HepG2 (cell line): Measurements from ENCODE around the gene SLC8A2. TPM values are rescaled to one million over a fixed set of nuclear protein-coding genes. Genes with fewer than 3 reads are reported as not detected.
A peak's percentile ranks its signal among the peaks of the same experiment; 100 is the strongest.

Experiments used
- DPF2 ChIP-seq: sonication (generic); formaldehyde crosslinking; IDR thresholded peaks from 2 replicates; pipeline ENCODE4 v1.4.0; 2020; ENCODE audit warnings: mild to moderate bottlenecking, low read depth, missing genetic modification reagents, borderline replicate concordance
- FOXO1 ChIP-seq: sonication (generic); formaldehyde crosslinking; IDR thresholded peaks from 2 replicates; pipeline ENCODE4 v1.4.0; 2020; ENCODE audit warnings: missing genetic modification reagents
- HDAC1 ChIP-seq: sonication (generic); formaldehyde crosslinking; IDR thresholded peaks from 2 replicates; pipeline ENCODE4 v1.5.1; 2020; ENCODE audit warnings: mild to moderate bottlenecking, missing genetic modification reagents
- HNF4A ChIP-seq: sonication (generic); formaldehyde crosslinking; IDR thresholded peaks from 2 replicates; pipeline ENCODE4 v1.4.0; 2020; ENCODE audit warnings: missing genetic modification reagents
- JUN ChIP-seq: sonication (generic); formaldehyde crosslinking; IDR thresholded peaks from 2 replicates; pipeline ENCODE4 v1.4.0; 2020; ENCODE audit warnings: mild to moderate bottlenecking, missing genetic modification reagents
- JUND ChIP-seq: sonication (generic); formaldehyde crosslinking; IDR thresholded peaks from 2 replicates; pipeline ENCODE4 v1.8.0; 2022; ENCODE audit warnings: mild to moderate bottlenecking, missing genetic modification reagents
- MZF1 ChIP-seq: sonication (generic); formaldehyde crosslinking; IDR thresholded peaks from 2 replicates; pipeline ENCODE4 v1.8.1; 2023; ENCODE audit warnings: mild to moderate bottlenecking, missing genetic modification reagents, borderline replicate concordance
- PITX1 ChIP-seq: sonication (generic); formaldehyde crosslinking; IDR thresholded peaks from 2 replicates; pipeline ENCODE4 v1.5.1; 2020; ENCODE audit warnings: mild to moderate bottlenecking, missing genetic modification reagents
- SNRNP70 ChIP-seq: fragments of 200-400 bp; formaldehyde crosslinking; IDR thresholded peaks from 2 replicates; pipeline ENCODE4 v1.6.1; 2017; ENCODE audit warnings: mild to moderate bottlenecking, low read depth, low read length, moderate library complexity
- TBX2 ChIP-seq: sonication (generic); formaldehyde crosslinking; IDR thresholded peaks from 2 replicates; pipeline ENCODE4 v1.5.0; 2020; ENCODE audit warnings: missing genetic modification reagents, mild to moderate bottlenecking, borderline replicate concordance
- ZMYM4 ChIP-seq: sonication (generic); formaldehyde crosslinking; IDR thresholded peaks from 2 replicates; pipeline ENCODE4 v1.8.1; 2023; ENCODE audit warnings: mild to moderate bottlenecking, missing genetic modification reagents
- ZNF256 ChIP-seq: sonication (generic); formaldehyde crosslinking; conservative IDR thresholded peaks from 2 replicates; pipeline ENCODE4 v1.4.0; 2020; ENCODE audit warnings: missing genetic modification reagents
- ZNF292 ChIP-seq: sonication (generic); formaldehyde crosslinking; IDR thresholded peaks from 2 replicates; pipeline ENCODE4 v1.8.1; 2022; ENCODE audit warnings: mild to moderate bottlenecking, low read depth, missing genetic modification reagents, borderline replicate concordance
- ZNF460 ChIP-seq: sonication (generic); formaldehyde crosslinking; IDR thresholded peaks from 2 replicates; pipeline ENCODE4 v1.5.1; 2020; ENCODE audit warnings: missing genetic modification reagents, mild to moderate bottlenecking, borderline replicate concordance
- ZNF543 ChIP-seq: sonication (generic); formaldehyde crosslinking; IDR thresholded peaks from 2 replicates; pipeline ENCODE4 v1.4.0; 2020; ENCODE audit warnings: mild to moderate bottlenecking, missing genetic modification reagents
- ZNF709 ChIP-seq: sonication (generic); formaldehyde crosslinking; IDR thresholded peaks from 2 replicates; pipeline ENCODE4 v1.5.0; 2020; ENCODE audit warnings: mild to moderate bottlenecking, missing genetic modification reagents
- ZNF761 ChIP-seq: sonication (generic); formaldehyde crosslinking; conservative IDR thresholded peaks from 2 replicates; pipeline ENCODE4 v1.4.0; 2020; ENCODE audit warnings: mild to moderate bottlenecking, missing genetic modification reagents
- ZNF883 ChIP-seq: sonication (generic); formaldehyde crosslinking; IDR thresholded peaks from 2 replicates; pipeline ENCODE4 v1.5.1; 2020; ENCODE audit warnings: mild to moderate bottlenecking, missing genetic modification reagents; ENCODE audit errors: not compliant biosample characterization
- ZSCAN30 ChIP-seq: sonication (generic); formaldehyde crosslinking; IDR thresholded peaks from 2 replicates; pipeline ENCODE4 v1.5.0; 2020; ENCODE audit warnings: mild to moderate bottlenecking, missing genetic modification reagents
- polyA plus RNA-seq, 8 experiments: library from polyadenylated mRNA; depleted of rRNA in 3 of 8; stranded (reverse) in 7 of 8; unstranded in 1 of 8; fragments of >200 nt; fragmentation: Illumina TruSeq in 4 of 8; extraction: Trizol in 4 of 8; gene quantifications; 2 replicates each; pipeline versions ENCODE4 v1.2.1 to v1.2.3, GENCODE V29; 2011 to 2016; ENCODE audit warnings: low read depth in 4 of 8, missing spikeins in 1 of 8, mixed read lengths in 1 of 8; ENCODE audit not compliant: insufficient read depth in 1 of 8
- total RNA-seq, 5 experiments: library from RNA; depleted of rRNA; stranded (reverse); fragments of >200 nt; fragmentation: Illumina TruSeq; extraction: Trizol; gene quantifications; 2 replicates each; pipeline ENCODE4 v1.2.3, GENCODE V29; 2016; ENCODE audit warnings: low read depth in 1 of 5
- TF ChIP-seq, protein P1 (sequence below): IDR thresholded peaks from 2 replicates; pipeline ENCODE4 v1.6.1; 2016; ENCODE audit warnings: mild to moderate bottlenecking
- TF ChIP-seq, protein P2 (sequence below): sonication (generic); formaldehyde crosslinking; conservative IDR thresholded peaks from 2 replicates; pipeline ENCODE4 v1.8.0; 2022; ENCODE audit warnings: missing genetic modification reagents
- TF ChIP-seq, protein P3 (sequence below): sonication (generic); formaldehyde crosslinking; IDR thresholded peaks from 2 replicates; pipeline ENCODE4 v1.8.0; 2022; ENCODE audit warnings: mild to moderate bottlenecking, missing genetic modification reagents, moderate library complexity
- TF ChIP-seq, protein P4 (sequence below): sonication (generic); formaldehyde crosslinking; IDR thresholded peaks from 2 replicates; pipeline ENCODE4; 2020; ENCODE audit warnings: missing genetic modification reagents, mild to moderate bottlenecking, borderline replicate concordance

The SLC8A2 gene
- total and polyA plus RNA-seq, 2 of the 13 experiments (the other 11 are each of a cell fraction or from before 2014, with no cell fraction given), result 0.02 TPM; not detected in 1

DNA sequence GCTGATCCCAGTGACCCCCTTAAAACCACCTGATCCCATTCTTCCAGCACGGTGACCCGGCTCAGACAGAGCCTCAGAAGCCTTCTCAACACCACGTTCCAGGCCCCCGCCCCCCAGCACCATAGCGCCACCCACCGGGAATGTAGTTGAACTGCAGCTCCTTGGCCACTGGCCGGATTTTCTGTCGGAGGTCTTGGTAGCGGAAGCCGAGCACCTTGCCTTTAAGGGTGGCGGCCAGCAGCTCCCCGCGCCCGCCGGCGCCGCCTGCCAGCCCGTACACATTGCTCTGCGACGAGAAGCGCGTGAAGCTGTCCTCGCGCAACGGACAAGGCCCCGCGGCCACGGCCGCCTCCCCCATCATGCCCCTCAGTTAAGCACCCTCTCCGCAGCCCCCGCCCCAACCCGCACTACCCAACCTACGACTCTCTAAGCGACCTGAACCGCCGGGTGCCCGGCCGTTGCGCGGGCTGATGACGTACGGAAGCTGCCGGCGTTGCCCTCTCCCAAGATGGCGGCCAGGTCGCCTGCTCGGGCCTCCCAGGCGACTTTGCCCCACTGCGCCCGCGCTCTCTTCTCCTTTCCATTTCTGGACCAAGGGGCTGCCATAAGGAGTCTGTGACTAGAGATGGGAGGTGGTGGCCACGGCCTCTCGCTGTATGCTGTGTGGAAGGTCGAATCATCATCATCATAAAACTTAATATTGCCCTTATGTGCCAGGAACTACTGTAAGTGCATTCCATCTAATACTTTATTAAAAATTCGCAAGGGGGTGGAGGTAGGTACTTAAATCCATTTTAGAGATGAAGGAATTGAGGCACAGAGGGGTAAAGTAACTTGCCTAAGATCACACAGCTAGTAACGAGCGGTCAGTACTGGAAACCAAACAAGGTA lies 12.4 kb upstream of the SLC8A2 start, which contains the start of gene KPTN (continued):
- TF ChIP-seq PITX1 (CRISPR knock-in tag) (0 out of 2 replicates have a peak, but pooled peaks have one; percentile 29), JUN (CRISPR knock-in tag) (no peak), HNF4A (CRISPR knock-in tag) (peak; percentile 43; the same call in 1 of the 2 replicates), ZSCAN30 (CRISPR knock-in tag) (no peak), HDAC1 (CRISPR knock-in tag) (peak; percentile 69), MZF1 (CRISPR knock-in tag) (no peak), ZNF883 (CRISPR knock-in tag) (peak; percentile 60), ZNF543 (CRISPR knock-in tag) (no peak), JUND (CRISPR knock-in tag) (no peak), ZNF292 (CRISPR knock-in tag) (no peak), SNRNP70 (no peak), ZMYM4 (CRISPR knock-in tag) (peak; percentile 61; the same call in 1 of the 2 replicates), ZNF709 (peak; percentile 46; the same call in 1 of the 2 replicates), DPF2 (CRISPR knock-in tag) (no peak), FOXO1 (CRISPR knock-in tag) (no peak), ZNF256 (CRISPR knock-in tag) (no peak), ZNF460 (CRISPR knock-in tag) (no peak), ZNF761 (CRISPR knock-in tag) (peak; percentile 48; the same call in 1 of the 2 replicates), TBX2 (peak; percentile 72)
- TF ChIP-seq, protein P1, sequence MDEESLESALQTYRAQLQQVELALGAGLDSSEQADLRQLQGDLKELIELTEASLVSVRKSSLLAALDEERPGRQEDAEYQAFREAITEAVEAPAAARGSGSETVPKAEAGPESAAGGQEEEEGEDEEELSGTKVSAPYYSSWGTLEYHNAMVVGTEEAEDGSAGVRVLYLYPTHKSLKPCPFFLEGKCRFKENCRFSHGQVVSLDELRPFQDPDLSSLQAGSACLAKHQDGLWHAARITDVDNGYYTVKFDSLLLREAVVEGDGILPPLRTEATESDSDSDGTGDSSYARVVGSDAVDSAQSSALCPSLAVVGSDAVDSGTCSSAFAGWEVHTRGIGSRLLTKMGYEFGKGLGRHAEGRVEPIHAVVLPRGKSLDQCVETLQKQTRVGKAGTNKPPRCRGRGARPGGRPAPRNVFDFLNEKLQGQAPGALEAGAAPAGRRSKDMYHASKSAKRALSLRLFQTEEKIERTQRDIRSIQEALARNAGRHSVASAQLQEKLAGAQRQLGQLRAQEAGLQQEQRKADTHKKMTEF (CRISPR knock-in tag), result peak; percentile 76
- TF ChIP-seq, protein P2, sequence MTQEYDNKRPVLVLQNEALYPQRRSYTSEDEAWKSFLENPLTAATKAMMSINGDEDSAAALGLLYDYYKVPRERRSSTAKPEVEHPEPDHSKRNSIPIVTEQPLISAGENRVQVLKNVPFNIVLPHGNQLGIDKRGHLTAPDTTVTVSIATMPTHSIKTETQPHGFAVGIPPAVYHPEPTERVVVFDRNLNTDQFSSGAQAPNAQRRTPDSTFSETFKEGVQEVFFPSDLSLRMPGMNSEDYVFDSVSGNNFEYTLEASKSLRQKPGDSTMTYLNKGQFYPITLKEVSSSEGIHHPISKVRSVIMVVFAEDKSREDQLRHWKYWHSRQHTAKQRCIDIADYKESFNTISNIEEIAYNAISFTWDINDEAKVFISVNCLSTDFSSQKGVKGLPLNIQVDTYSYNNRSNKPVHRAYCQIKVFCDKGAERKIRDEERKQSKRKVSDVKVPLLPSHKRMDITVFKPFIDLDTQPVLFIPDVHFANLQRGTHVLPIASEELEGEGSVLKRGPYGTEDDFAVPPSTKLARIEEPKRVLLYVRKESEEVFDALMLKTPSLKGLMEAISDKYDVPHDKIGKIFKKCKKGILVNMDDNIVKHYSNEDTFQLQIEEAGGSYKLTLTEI (CRISPR knock-in tag), result no peak
- TF ChIP-seq, protein P3, sequence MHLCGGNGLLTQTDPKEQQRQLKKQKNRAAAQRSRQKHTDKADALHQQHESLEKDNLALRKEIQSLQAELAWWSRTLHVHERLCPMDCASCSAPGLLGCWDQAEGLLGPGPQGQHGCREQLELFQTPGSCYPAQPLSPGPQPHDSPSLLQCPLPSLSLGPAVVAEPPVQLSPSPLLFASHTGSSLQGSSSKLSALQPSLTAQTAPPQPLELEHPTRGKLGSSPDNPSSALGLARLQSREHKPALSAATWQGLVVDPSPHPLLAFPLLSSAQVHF (CRISPR knock-in tag), result no peak
- TF ChIP-seq, protein P4, sequence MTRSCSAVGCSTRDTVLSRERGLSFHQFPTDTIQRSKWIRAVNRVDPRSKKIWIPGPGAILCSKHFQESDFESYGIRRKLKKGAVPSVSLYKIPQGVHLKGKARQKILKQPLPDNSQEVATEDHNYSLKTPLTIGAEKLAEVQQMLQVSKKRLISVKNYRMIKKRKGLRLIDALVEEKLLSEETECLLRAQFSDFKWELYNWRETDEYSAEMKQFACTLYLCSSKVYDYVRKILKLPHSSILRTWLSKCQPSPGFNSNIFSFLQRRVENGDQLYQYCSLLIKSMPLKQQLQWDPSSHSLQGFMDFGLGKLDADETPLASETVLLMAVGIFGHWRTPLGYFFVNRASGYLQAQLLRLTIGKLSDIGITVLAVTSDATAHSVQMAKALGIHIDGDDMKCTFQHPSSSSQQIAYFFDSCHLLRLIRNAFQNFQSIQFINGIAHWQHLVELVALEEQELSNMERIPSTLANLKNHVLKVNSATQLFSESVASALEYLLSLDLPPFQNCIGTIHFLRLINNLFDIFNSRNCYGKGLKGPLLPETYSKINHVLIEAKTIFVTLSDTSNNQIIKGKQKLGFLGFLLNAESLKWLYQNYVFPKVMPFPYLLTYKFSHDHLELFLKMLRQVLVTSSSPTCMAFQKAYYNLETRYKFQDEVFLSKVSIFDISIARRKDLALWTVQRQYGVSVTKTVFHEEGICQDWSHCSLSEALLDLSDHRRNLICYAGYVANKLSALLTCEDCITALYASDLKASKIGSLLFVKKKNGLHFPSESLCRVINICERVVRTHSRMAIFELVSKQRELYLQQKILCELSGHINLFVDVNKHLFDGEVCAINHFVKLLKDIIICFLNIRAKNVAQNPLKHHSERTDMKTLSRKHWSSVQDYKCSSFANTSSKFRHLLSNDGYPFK (CRISPR knock-in tag), result peak; percentile 77; the same call in 1 of the 2 replicates
